CD14-positive monocyte (primary cell): ENCODE results near the gene FBXO17. TPM values are rescaled to one million over a fixed set of nuclear protein-coding genes. Genes with fewer than 3 reads are reported as not detected.

Source experiments
- DNase-seq, 3 donors: peaks; one replicate each; pipeline ENCODE4 v3.0.0-alpha.2; 2011 to 2022
- H2AFZ ChIP-seq: 2 replicates; pipeline ENCODE4 v1.6.0; 2012; ENCODE audit warnings: mild to moderate bottlenecking, low read depth, low read length, inconsistent platforms; ENCODE audit not compliant: insufficient read depth, poor library complexity, severe bottlenecking
- H3K27ac ChIP-seq, 2 donors: 1 replicate in 1 of 2; 2 replicates in 1 of 2; pipeline ENCODE4 v1.5.1; 2012 to 2013; ENCODE audit warnings: low read length in 2 of 2, control low read depth in 1 of 2, inconsistent platforms in 1 of 2, low read depth in 1 of 2, mild to moderate bottlenecking in 1 of 2
- H3K27me3 ChIP-seq, 2 donors: one replicate each; pipeline versions ENCODE4 v1.6.0 to v1.6.1; 2011 to 2013; ENCODE audit warnings: low read length in 2 of 2; ENCODE audit not compliant: control insufficient read depth in 2 of 2, insufficient read depth in 2 of 2
- H3K36me3 ChIP-seq, 2 donors: replicated peaks in 1 of 2; 1 replicate in 1 of 2; 2 replicates in 1 of 2; pipeline versions ENCODE4 v1.5.1 to v1.6.1; 2012 to 2013; ENCODE audit warnings: low read length in 2 of 2, control low read depth in 1 of 2, inconsistent platforms in 1 of 2, mild to moderate bottlenecking in 1 of 2; ENCODE audit not compliant: insufficient read depth in 2 of 2, control insufficient read depth in 1 of 2
- H3K4me1 ChIP-seq, 2 donors: 1 replicate in 1 of 2; 2 replicates in 1 of 2; pipeline versions ENCODE4 v1.5.1 to v1.6.1; 2012 to 2013; ENCODE audit warnings: low read length in 2 of 2, control low read depth in 1 of 2, inconsistent platforms in 1 of 2, mild to moderate bottlenecking in 1 of 2, moderate library complexity in 1 of 2; ENCODE audit not compliant: insufficient read depth in 2 of 2, control insufficient read depth in 1 of 2
- H3K4me2 ChIP-seq: replicated peaks from 2 replicates; pipeline ENCODE3; 2012; ENCODE audit warnings: low read length, moderate library complexity, mild to moderate bottlenecking; ENCODE audit not compliant: poor library complexity, severe bottlenecking; ENCODE audit errors: extremely low read depth
- H3K4me3 ChIP-seq, 3 experiments: fragments of 200-600 bp in 1 of 3; sonication (generic) in 1 of 3; replicated peaks in 1 of 3; 1 replicate in 2 of 3; 2 replicates in 1 of 3; pipeline ENCODE4 v1.5.1; 2011 to 2013; ENCODE audit warnings: low read length in 3 of 3, mild to moderate bottlenecking in 3 of 3, control low read depth in 2 of 3, low read depth in 2 of 3, inconsistent platforms in 1 of 3, moderate library complexity in 1 of 3
- H3K79me2 ChIP-seq: 2 replicates; pipeline ENCODE4 v1.6.0; 2012; ENCODE audit warnings: mild to moderate bottlenecking, control low read depth, inconsistent platforms, low read length, moderate library complexity; ENCODE audit not compliant: insufficient read depth
- H3K9ac ChIP-seq: 2 replicates; pipeline ENCODE4 v1.6.0; 2017; ENCODE audit warnings: low read length, mild to moderate bottlenecking; ENCODE audit not compliant: insufficient read depth, poor library complexity, severe bottlenecking
- H3K9me3 ChIP-seq, 2 donors: replicated peaks in 1 of 2; 1 replicate in 1 of 2; 2 replicates in 1 of 2; pipeline versions ENCODE4 v1.5.1 to v1.6.1; 2012 to 2013; ENCODE audit warnings: low read length in 2 of 2, control low read depth in 1 of 2; ENCODE audit not compliant: control insufficient read depth in 1 of 2, insufficient read depth in 1 of 2
- H4K20me1 ChIP-seq: 2 replicates; pipeline ENCODE4 v1.6.0; 2012; ENCODE audit warnings: mild to moderate bottlenecking, low read length, control low read depth, moderate library complexity; ENCODE audit not compliant: insufficient read depth
- H3K27ac Mint-ChIP-seq, 7 donors: one replicate each; pipeline ENCODE4 v1.8.0; 2020; ENCODE audit warnings: mild to moderate bottlenecking in 7 of 7, mixed read lengths in 7 of 7, moderate library complexity in 6 of 7, inconsistent platforms in 2 of 7
- H3K27me3 Mint-ChIP-seq, 3 donors: one replicate each; pipeline ENCODE4 v1.8.0; 2021 to 2022; ENCODE audit warnings: low read depth in 3 of 3, mild to moderate bottlenecking in 3 of 3, mixed read lengths in 3 of 3, moderate library complexity in 3 of 3, inconsistent platforms in 1 of 3
- H3K36me3 Mint-ChIP-seq, 2 donors: one replicate each; pipeline ENCODE4 v1.8.0; 2020; ENCODE audit warnings: mixed read lengths in 2 of 2, inconsistent platforms in 1 of 2, mild to moderate bottlenecking in 1 of 2
- H3K4me1 Mint-ChIP-seq: one replicate; pipeline ENCODE4 v1.8.0; 2020; ENCODE audit warnings: mild to moderate bottlenecking, mixed read lengths
- H3K4me3 Mint-ChIP-seq, 2 donors: one replicate each; pipeline ENCODE4 v1.8.0; 2020; ENCODE audit warnings: mild to moderate bottlenecking in 2 of 2, mixed read lengths in 2 of 2, moderate library complexity in 1 of 2
- H3K9me3 Mint-ChIP-seq, 7 donors: one replicate each; pipeline ENCODE4 v1.8.0; 2020 to 2022; ENCODE audit warnings: mixed read lengths in 7 of 7, mild to moderate bottlenecking in 6 of 7, moderate library complexity in 6 of 7, inconsistent platforms in 2 of 7
- WGBS: methylation state at CpG from one replicate; pipeline ENCODE4 v1.1.5; 2013; ENCODE audit warnings: missing lambda C conversion rate; ENCODE audit not compliant: insufficient coverage; 5-methylcytosine and 5-hydroxymethylcytosine counted together
- intact Hi-C, 2 donors: fragments of 100-400 bp; cut with micrococcal nuclease; formaldehyde crosslinking; loops; one replicate each; pipeline versions ENCODE4 v1.15.0 to v1.15.1; 2023
- polyA plus RNA-seq, 3 donors: library from polyadenylated mRNA; depleted of rRNA in 1 of 3; unstranded in 2 of 3; stranded (reverse) in 1 of 3; fragments of 300-500 nt in 2 of 3; fragments of >200 nt in 1 of 3; fragmentation: Illumina TruSeq in 2 of 3; gene quantifications; 1 replicate in 2 of 3; 2 replicates in 1 of 3; pipeline ENCODE4 v1.2.3, GENCODE V29; 2012 to 2021
- TF ChIP-seq, protein P1 (sequence below): fragments of 200-600 bp; IDR thresholded peaks from one replicate; pipeline ENCODE4 v1.8.0; 2022; ENCODE audit warnings: antibody characterized with exemption, mild to moderate bottlenecking

FBXO17 gene
- polyA plus RNA-seq, 3 donors: not detected

DNA sequence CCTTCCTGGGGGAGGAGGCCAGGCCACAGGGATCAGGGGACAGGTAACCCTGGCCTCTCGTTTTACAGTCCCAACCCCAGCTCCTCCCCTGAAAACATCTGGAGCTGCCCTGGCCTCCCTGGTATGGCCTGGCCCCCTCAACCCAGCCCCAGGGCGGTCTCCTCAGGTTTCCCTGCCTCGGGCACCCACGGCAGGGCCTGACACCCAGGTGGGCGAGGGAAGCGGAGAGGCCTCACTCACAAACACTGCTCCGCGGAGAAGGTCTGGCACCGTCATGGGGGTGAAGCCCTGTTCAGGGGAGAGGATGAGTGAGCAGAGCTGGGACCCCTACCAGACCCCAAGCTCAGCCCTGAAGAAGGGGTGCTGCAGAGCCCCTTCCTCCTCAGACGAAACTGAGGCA lies 57.0 kb downstream of the FBXO17 start:
- H3K4me3 Mint-ChIP-seq: no peak overlapping the region
- DNase-seq: no peak
- Histone ChIP-seq H3K9ac (no peak overlapping the region), H3K9me3 (no peaks in the 10 kb centered on the region), H2AFZ (no peak overlapping the region), H3K4me2 (no peak overlapping the region), H3K27me3 (no peaks in the 10 kb centered on the region), H3K79me2 (no peaks in the 10 kb centered on the region), H4K20me1 (no peaks in the 10 kb centered on the region), H3K36me3 (peaks cover 9 to 15% of the 10 kb centered on the region in 2 donors), H3K27ac (no peak overlapping the region), H3K4me3 (no peak overlapping the region), H3K4me1 (no peaks in the 10 kb centered on the region)
- H3K9me3 Mint-ChIP-seq: peaks cover 0 to 4% (median 2%) of the 10 kb centered on the region in 7 donors
- TF ChIP-seq, protein P1, sequence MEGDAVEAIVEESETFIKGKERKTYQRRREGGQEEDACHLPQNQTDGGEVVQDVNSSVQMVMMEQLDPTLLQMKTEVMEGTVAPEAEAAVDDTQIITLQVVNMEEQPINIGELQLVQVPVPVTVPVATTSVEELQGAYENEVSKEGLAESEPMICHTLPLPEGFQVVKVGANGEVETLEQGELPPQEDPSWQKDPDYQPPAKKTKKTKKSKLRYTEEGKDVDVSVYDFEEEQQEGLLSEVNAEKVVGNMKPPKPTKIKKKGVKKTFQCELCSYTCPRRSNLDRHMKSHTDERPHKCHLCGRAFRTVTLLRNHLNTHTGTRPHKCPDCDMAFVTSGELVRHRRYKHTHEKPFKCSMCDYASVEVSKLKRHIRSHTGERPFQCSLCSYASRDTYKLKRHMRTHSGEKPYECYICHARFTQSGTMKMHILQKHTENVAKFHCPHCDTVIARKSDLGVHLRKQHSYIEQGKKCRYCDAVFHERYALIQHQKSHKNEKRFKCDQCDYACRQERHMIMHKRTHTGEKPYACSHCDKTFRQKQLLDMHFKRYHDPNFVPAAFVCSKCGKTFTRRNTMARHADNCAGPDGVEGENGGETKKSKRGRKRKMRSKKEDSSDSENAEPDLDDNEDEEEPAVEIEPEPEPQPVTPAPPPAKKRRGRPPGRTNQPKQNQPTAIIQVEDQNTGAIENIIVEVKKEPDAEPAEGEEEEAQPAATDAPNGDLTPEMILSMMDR: no peak
- H3K4me1 Mint-ChIP-seq: no peaks in the 10 kb centered on the region
- 98% methylated on average over 5 of the region's 10 CpGs for WGBS
- intact Hi-C loops: no loop called here
- peaks cover 19 to 25% of the 10 kb centered on the region in 2 donors for H3K36me3 Mint-ChIP-seq
- H3K27ac Mint-ChIP-seq: peak overlapping the region in 1 of 7 donors; percentile 62
- peaks cover 0 to 2% (median 0%) of the 10 kb centered on the region in 3 donors for H3K27me3 Mint-ChIP-seq

DNA sequence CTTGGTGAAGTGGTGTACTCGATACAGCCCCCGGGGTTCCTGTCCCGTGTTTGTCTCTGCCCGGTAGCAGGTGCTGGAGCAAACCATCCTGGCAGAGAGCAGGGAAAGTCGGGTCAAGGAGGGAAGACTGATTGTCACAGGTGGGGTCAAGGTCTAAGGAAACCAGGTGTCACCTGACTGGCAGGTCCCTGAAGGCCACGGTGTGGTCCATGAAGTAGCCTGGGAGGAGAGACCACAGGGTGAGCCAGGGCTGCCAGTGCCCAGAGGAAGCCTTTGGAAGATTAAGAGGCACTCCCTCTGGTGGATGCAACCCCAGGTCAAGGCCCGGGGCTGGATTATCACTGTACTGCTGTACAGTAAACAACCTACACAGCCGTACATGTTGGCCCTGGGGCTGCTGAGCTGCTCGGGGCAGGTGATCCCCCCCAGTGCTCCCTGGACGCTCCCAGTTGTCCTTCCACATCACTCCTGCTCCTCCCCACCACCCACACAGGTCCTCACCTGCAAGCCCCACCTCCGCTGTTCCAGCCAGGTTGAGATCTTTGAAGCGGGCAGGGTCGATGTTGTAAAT lies 57.5 kb downstream of the FBXO17 start:
- WGBS: 90% methylated on average over 9 of the region's 13 CpGs
- H3K9ac ChIP-seq: no peak overlapping the region
- DNase-seq: no peak
- intact Hi-C loops: no loop called here
- H3K79me2 ChIP-seq: no peaks in the 10 kb centered on the region
- Mint-ChIP-seq H3K4me3 (no peak overlapping the region), H3K9me3 (peaks cover 0 to 4% (median 2%) of the 10 kb centered on the region in 7 donors), H3K27me3 (peaks cover 0 to 2% (median 0%) of the 10 kb centered on the region in 3 donors), H3K4me1 (no peaks in the 10 kb centered on the region), H3K36me3 (peaks cover 19 to 24% of the 10 kb centered on the region in 2 donors), H3K27ac (peak overlapping the region in 2 of 7 donors; percentile 3 to 62)
- H3K4me2 ChIP-seq: no peak overlapping the region
- peaks cover 9 to 15% of the 10 kb centered on the region in 2 donors for H3K36me3 ChIP-seq
- H3K27me3 ChIP-seq: no peaks in the 10 kb centered on the region
- H3K4me1 ChIP-seq: no peaks in the 10 kb centered on the region
- TF ChIP-seq, protein P1: no peak
- no peak overlapping the region for H3K4me3 ChIP-seq
- H4K20me1 ChIP-seq: no peaks in the 10 kb centered on the region
- H3K9me3 ChIP-seq: no peaks in the 10 kb centered on the region
- H2AFZ ChIP-seq: no peak overlapping the region
- no peak overlapping the region for H3K27ac ChIP-seq
